ENCODE results near the gene GFOD2. TPM values are rescaled to one million over a fixed set of nuclear protein-coding genes. Genes with fewer than 3 reads are reported as not detected.

Gene GFOD2
- total RNA-seq, 6 experiments from 2014 or later: 19.7 to 39.7 (median 24.6) TPM

DNA sequence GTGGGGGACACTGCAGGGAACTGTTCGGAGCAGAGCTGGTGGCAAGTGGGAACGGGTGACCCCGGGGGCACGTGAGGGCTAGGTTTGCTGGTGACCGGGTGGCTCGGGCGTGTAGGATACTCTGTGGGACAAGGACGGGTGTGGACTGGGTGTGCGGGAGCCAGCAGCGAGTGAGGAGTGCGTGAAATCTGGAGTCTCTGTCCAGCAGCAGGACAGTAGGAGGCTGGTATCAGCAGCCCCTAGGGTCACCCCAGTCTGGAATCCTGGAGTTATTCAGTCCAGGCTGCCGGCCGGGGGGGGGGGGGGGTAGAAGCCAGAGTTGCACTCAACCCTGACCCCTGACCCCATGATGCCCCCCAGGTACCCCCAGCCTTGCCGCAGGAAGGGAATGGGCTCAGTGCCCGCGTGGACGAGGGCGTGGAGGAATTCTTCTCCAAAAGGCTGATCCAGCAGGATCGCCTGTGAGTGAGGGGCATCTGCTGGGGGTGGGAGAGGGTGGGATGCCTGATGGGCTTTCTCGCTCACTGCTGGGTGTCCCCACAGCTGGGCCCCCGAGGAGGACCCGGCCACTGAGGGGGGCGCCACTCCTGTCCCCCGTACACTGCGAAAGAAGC, 65.2 kb downstream of the GFOD2 start:
- Histone ChIP-seq H3K36me3 (no peaks in the 10 kb centered on the region), H3K27ac (no peak overlapping the region), H3K27me3 (peaks cover 0 to 12% of the 10 kb centered on the region in 2 donors), H3K9me3 (no peaks in the 10 kb centered on the region), H3K4me3 (no peak overlapping the region), H3K4me1 (peaks cover 0 to 5% (median 0%) of the 10 kb centered on the region in 4 donors)
- no peak for DNase-seq
- no peak for ATAC-seq
- TF ChIP-seq, protein P1, sequence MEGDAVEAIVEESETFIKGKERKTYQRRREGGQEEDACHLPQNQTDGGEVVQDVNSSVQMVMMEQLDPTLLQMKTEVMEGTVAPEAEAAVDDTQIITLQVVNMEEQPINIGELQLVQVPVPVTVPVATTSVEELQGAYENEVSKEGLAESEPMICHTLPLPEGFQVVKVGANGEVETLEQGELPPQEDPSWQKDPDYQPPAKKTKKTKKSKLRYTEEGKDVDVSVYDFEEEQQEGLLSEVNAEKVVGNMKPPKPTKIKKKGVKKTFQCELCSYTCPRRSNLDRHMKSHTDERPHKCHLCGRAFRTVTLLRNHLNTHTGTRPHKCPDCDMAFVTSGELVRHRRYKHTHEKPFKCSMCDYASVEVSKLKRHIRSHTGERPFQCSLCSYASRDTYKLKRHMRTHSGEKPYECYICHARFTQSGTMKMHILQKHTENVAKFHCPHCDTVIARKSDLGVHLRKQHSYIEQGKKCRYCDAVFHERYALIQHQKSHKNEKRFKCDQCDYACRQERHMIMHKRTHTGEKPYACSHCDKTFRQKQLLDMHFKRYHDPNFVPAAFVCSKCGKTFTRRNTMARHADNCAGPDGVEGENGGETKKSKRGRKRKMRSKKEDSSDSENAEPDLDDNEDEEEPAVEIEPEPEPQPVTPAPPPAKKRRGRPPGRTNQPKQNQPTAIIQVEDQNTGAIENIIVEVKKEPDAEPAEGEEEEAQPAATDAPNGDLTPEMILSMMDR (IDR thresholded peaks at IDR 0.05): no peak
- WGBS (ENCODE audit: insufficient coverage, low coverage, low lambda C conversion rate, missing lambda C conversion rate): 0% methylated on average over 1 of the region's 25 CpGs
- intact Hi-C loops (cut with DNase I): no loop called here

DNA sequence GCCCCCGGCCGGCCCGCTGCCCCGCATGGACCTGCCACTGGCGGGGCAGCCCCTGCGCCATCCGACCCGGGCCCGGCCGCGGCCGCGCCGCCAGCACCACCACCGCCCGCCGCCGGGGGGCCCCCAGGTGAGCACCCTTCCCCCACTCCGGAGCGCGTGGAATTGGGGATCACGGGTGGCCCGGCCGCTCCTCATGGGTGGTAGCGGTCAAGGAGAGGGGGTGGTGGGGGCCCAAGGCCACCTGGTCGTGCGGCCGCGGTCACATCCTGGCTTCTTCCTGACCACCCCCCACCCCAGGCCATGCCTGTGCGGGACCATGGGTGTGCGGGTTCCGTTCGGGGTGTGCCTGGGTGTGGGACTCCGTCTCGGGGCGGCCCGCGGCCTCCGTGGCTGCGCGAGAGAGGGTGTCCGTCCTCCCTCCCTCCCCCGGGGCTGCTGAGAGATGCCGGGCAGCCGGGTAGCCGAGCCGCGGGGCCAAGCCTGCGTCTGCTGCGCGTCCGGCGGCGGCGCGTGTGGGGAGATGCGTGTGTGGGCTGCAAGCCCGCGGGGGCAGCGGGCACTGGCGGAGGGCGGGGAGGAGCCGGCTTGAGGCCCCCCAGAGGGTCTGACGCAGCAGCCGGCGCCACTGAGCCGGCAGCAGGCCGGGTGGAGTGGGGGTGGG, 65.9 kb downstream of the GFOD2 start:
- Histone ChIP-seq H3K4me1 (peaks cover 0 to 5% (median 0%) of the 10 kb centered on the region in 4 donors), H3K27ac (no peak overlapping the region), H3K4me3 (peak overlapping the region in 1 of 3 donors; percentile 27), H3K36me3 (no peaks in the 10 kb centered on the region), H3K9me3 (no peaks in the 10 kb centered on the region), H3K27me3 (peaks cover 0 to 12% of the 10 kb centered on the region in 2 donors)
- 0% methylated on average over 3 of the region's 68 CpGs for WGBS (ENCODE audit: insufficient coverage, low coverage, low lambda C conversion rate, missing lambda C conversion rate)
- ATAC-seq (no peak), DNase-seq (peak in 1 of 3 donors; percentile 42)
- TF ChIP-seq, protein P1 (IDR thresholded peaks at IDR 0.05): no peak
- TF ChIP-seq POLR2A (IDR thresholded peaks at IDR 0.05): no peak
- intact Hi-C loops (cut with DNase I): no loop called here

DNA sequence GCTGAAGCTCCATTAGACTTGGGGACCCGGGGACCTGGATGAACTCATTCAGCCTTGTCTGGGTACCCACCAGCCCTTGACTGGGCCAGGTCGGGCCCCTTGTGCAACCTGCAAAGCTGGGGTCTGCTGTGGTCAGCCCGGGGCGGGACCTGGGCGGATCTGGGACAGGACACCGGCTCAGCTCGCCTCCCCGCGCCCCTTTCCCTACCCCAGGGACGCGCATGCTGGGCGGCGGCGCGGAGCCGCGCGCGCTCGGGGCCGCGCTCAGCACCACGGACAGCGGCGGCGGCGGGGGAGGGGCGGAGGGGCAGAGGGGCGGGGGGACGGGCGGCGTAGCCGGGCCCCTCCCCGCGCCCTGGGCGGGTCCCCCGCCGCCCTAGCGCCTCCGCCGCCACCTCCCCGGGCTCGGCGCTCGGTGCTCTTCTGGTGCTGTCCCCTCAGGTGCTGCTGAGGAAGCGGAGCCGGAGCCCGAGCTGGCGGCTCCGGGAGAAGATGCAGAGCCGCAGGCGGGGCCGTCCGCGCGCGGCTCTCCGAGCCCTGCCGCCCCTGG, 66.5 kb downstream of the GFOD2 start:
- no peaks in the 10 kb centered on the region for H3K9me3 ChIP-seq
- no peak for TF ChIP-seq POLR2A (IDR thresholded peaks at IDR 0.05)
- TF ChIP-seq, protein P1 (IDR thresholded peaks at IDR 0.05): no peak
- WGBS (ENCODE audit: insufficient coverage, low coverage, low lambda C conversion rate, missing lambda C conversion rate): no CpG with 5 or more reads among the region's 59 CpGs
- peak overlapping the region in 1 of 3 donors; percentile 27 for H3K4me3 ChIP-seq
- peak in 1 of 3 donors; percentile 42 for DNase-seq
- intact Hi-C loops (cut with DNase I): no loop called here
- no peaks in the 10 kb centered on the region for H3K36me3 ChIP-seq
- H3K27me3 ChIP-seq: peaks cover 0 to 12% of the 10 kb centered on the region in 2 donors
- H3K27ac ChIP-seq: no peak overlapping the region
- peak in 3 of 4 donors; percentile 4 to 43 (median 13) for ATAC-seq
- H3K4me1 ChIP-seq: peaks cover 0 to 5% (median 0%) of the 10 kb centered on the region in 4 donors

DNA sequence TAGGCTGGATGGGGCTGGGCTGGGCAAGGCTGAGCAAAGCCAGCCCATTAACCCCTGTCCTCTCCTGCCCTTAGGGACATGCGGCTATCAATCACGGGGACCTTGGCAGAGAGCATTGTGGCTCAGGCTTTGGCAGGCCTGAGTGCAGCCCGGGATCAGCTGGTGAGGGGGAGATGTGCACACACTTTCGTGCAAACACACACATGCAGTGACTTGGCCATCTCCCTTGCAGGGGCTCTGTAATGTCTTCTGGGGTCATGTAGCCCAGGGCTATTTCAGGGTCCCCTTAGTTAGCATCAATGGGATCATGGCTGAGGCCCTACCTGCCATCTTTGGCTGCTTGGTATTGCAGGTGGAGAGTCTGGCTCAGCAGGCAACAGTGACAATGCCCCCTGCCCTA, 67.3 kb downstream of the GFOD2 start:
- TF ChIP-seq, protein P1 (IDR thresholded peaks at IDR 0.05): no peak
- no peak for TF ChIP-seq POLR2A (IDR thresholded peaks at IDR 0.05)
- Histone ChIP-seq H3K27ac (no peak overlapping the region), H3K27me3 (peaks cover 0 to 12% of the 10 kb centered on the region in 2 donors), H3K4me1 (peaks cover 0 to 5% (median 0%) of the 10 kb centered on the region in 4 donors), H3K4me3 (no peak overlapping the region), H3K36me3 (no peaks in the 10 kb centered on the region), H3K9me3 (no peaks in the 10 kb centered on the region)
- no peak for DNase-seq
- ATAC-seq: no peak
- intact Hi-C loops (cut with DNase I): no loop called here
- WGBS (ENCODE audit: insufficient coverage, low coverage, low lambda C conversion rate, missing lambda C conversion rate): 100% methylated on average over 2 of the region's 4 CpGs
